ENCODE data around the gene MED16.

DNA sequence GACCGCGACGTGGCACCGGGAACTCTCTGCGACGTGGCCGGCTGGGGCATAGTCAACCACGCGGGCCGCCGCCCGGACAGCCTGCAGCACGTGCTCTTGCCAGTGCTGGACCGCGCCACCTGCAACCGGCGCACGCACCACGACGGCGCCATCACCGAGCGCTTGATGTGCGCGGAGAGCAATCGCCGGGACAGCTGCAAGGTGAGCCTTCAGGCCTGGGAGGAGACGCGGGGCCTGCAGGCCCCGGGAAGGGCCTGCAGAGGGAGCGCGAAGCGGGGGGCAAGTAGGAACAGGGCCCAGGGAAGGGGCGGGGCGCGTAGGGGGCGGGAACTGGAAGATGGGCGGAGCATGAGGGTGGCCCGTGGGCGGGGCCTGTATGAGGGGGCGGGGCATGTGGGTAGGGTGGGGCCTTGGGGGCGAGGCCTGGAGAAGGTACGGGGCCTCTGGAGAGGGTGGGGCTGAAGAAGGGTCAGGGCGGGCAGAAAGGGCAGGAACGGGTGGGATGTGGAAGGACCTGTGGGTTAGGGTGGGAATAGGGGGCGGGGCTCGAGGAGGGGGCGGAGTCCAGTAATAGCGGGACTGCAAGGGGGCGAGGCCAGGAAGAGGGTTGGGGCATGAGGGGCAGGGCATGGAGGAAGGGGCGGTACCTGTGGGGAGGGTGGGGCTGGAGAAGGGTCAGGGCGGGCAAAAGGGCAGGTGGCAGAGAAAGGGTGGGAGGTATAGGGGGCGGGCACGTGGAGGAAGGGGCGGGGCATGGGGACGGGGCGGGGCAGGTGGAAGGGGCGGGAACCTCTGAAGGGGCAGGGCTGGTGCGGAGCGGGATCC, 31.0 kb downstream of the MED16 start:
- TF ChIP-seq, protein P1, sequence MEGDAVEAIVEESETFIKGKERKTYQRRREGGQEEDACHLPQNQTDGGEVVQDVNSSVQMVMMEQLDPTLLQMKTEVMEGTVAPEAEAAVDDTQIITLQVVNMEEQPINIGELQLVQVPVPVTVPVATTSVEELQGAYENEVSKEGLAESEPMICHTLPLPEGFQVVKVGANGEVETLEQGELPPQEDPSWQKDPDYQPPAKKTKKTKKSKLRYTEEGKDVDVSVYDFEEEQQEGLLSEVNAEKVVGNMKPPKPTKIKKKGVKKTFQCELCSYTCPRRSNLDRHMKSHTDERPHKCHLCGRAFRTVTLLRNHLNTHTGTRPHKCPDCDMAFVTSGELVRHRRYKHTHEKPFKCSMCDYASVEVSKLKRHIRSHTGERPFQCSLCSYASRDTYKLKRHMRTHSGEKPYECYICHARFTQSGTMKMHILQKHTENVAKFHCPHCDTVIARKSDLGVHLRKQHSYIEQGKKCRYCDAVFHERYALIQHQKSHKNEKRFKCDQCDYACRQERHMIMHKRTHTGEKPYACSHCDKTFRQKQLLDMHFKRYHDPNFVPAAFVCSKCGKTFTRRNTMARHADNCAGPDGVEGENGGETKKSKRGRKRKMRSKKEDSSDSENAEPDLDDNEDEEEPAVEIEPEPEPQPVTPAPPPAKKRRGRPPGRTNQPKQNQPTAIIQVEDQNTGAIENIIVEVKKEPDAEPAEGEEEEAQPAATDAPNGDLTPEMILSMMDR (IDR thresholded peaks at IDR 0.05): no peak
- no peak for TF ChIP-seq EP300 (IDR thresholded peaks at IDR 0.05)
